IPS-11a (cell line): ENCODE measurements around the gene HIVEP3.

Experiments
- H3K4me3 ChIP-seq: one replicate; pipeline ENCODE4 v1.5.1; 2013; ENCODE audit warnings: low read depth, low read length, control low read depth

HIVEP3 gene

GRCh38 chr1:41461790-41462679 lies 456.7 kb downstream of the HIVEP3 start:
- no peak overlapping the region for H3K4me3 ChIP-seq

GRCh38 chr1:41456847-41457540 lies 461.7 kb downstream of the HIVEP3 start:
- no peak overlapping the region for H3K4me3 ChIP-seq
